GM19468 (cell line): Measurements from ENCODE around the gene HOXD4.

Experiments used
- ATAC-seq: cut with Tn5 transposase; IDR thresholded peaks from one replicate; pipeline ENCODE4 v1.9.1; 2021; ENCODE audit warnings: mild to moderate bottlenecking, moderate library complexity, moderate number of reproducible peaks; ENCODE audit not compliant: unreplicated experiment; ENCODE audit errors: extremely low read depth

HOXD4 gene

GRCh38 chr2:176112375-176113302, 38.7 kb upstream of the HOXD4 start:
- no peak for ATAC-seq

DNA sequence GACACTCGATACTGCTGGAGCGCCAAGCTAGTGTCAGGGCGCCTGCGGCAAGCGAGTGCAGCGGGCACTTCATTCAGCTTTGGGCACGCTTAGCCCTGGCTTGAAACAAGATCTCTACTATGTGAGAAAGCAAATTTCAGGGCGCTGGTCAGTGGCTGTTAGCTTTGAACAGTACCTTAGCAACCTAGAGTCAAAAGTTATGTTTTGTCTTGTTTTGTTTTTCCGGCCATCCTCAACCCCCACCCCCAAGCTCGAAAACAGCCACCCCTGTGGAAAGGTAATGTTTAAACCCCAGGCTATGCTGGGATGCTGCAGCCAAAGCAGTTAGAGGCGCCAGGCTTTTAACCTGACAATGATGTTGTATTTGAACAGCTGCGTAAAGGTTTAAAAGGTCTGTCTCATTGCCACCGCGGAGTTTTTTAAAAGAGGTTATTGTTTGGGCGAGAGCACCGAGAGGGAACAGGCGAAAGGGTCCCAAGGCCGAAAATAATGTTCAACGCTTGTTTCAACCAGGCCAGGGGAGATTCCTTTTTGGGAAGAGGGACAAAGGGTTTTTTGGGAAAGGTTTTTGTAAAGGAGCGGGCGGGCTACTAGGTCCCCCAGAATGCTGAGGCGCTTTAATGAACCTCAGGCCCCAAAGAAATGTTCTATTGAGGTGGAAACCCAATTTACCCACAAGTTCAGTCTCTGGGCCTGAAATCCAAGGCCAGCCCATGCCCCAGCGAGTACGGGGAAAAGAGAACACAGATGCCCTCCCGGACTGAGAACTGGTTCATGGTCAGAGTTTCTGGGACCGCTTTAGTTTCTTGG, 37.0 kb upstream of the HOXD4 start:
- no peak for ATAC-seq

GRCh38 chr2:176114930-176115625, 36.3 kb upstream of the HOXD4 start:
- ATAC-seq = no peak

DNA sequence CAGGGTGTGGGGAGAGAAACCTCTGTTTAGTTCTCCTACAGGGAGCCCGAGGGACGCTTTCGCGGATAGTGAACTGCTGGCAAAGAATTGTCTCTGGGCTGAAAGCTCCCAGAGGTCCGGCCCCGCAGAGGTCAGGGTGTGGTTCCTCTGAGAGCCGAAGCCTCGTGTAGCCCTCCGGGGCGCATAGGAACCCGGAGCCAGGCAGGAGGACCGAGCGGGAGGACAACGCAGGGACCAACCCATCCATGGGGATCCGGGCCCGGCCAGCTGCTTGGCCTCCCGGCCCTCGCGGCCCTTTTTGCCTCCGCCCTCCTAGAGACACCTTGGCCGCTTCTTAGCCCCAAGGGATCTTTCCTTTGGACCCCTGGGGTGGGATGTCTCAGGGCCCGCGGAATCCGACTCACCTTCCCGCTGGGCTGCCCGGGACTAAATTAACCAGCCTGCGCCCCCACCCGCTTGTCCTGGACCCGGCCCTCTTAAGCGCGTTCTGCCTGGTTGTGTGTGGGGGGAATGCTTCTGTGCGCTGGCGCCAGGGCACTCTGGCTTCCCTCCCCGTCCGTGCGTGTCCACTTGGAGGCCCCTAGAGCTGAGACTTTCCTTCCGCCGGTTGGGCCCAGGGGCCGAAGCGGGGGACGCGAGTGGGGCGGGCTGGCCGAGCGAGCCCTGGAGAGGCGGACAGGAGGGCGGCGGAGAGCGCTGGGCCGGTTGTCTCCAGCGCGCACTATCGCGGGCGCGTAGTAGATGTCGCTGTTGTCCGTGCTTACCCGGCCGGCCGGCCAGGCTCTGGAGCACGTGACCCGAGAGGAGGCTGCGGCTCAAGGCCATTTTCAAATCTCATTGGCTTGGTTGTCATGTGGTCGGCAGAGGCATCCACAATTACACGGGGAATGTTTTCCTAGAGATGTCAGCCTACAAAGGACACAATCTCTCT, 35.2 kb upstream of the HOXD4 start, which contains the start of gene HOXD10:
Gene HOXD10 (plus strand): TSS at position 896 of the 931 bp plus-strand sequence. CDS start 56 bp downstream, outside the sequence.
- ATAC-seq = no peak

DNA sequence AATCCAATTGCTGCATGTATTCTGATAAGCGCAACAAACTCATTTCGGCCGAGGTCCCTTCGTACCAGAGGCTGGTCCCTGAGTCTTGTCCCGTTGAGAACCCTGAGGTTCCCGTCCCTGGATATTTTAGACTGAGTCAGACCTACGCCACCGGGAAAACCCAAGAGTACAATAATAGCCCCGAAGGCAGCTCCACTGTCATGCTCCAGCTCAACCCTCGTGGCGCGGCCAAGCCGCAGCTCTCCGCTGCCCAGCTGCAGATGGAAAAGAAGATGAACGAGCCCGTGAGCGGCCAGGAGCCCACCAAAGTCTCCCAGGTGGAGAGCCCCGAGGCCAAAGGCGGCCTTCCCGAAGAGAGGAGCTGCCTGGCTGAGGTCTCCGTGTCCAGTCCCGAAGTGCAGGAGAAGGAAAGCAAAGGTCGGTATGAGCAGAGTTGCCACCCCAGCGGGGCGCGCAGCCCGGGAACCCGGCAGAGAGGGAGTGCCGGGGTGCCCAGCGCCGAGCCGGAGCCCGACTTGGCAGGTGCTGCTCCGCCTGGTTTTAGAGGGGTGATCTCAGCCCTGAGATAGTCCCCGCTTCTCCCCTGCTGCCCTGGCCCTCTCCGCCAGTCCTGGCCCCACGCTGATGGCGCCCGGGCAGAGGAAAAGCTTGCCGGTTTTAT, 34.1 kb upstream of the HOXD4 start:
- no peak for ATAC-seq

DNA sequence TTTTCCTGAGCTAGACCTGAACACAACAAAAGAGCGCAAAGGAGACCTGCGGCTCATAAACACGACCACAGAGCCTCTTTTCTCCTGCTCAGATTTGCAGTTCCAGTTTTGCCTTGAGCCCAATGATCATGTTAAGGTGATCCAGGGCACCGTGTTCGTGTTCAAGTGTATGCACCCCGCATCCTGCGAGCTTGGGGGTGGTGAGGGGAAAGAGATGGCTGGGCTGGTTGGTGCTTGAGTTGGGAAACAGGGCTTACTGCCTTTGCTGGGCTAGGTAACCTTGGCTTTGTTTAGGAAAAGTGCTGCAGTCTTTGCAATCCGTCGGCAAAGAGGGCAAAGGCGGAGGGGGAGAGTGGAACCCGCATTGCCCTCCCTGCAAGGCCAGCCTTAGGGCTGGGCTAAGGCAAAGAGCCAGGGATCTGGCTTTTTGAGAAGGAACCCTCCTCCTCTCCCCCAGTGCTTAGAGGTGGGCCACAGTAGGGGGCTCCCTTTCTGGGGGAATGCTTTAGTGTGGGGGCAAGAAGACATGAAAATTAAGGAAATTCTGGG, 33.5 kb upstream of the HOXD4 start:
- no peak for ATAC-seq

- no peak for ATAC-seq
These were observed 32.6 kb upstream of the HOXD4 start for GRCh38 chr2:176118601-176119339.

DNA sequence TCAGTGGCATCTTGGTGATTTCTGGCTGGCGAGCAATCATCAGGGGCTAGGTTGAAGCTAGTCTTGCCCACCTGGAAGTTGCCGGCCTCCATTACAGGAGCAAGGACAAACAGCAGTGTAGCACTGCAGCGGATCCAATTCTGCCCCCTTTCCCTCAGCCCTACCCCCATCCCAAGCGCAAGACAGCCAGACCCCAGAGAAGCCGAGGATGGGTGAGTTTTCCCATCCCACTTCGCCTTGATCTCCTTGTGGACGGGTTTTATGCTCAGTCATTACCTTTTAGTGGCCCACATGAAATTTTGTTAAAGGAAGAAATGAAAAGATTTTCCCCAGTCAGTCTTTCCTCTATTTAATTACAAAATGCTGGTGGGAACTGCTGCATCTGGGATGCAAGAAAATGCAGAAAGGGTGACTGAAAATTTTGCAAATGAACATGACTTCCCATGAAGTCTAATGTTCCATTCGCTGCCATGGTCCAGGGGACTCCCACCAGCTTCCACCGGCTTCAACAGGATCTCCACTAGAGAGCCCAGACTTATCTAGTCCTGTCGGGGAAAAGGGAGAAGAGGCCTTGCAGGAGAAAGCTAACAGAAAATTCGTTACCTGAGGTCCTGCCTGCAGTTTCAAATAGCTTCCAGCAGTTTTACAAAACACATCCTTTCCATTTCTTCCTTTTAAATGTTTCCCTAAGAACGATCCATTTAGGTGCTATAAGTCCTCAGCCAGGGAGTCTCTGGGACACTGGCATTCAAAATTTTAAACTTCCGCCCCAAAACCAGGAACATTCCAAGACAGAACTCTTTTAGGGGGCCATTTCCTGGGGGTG, 30.8 kb upstream of the HOXD4 start:
- no peak for ATAC-seq

DNA sequence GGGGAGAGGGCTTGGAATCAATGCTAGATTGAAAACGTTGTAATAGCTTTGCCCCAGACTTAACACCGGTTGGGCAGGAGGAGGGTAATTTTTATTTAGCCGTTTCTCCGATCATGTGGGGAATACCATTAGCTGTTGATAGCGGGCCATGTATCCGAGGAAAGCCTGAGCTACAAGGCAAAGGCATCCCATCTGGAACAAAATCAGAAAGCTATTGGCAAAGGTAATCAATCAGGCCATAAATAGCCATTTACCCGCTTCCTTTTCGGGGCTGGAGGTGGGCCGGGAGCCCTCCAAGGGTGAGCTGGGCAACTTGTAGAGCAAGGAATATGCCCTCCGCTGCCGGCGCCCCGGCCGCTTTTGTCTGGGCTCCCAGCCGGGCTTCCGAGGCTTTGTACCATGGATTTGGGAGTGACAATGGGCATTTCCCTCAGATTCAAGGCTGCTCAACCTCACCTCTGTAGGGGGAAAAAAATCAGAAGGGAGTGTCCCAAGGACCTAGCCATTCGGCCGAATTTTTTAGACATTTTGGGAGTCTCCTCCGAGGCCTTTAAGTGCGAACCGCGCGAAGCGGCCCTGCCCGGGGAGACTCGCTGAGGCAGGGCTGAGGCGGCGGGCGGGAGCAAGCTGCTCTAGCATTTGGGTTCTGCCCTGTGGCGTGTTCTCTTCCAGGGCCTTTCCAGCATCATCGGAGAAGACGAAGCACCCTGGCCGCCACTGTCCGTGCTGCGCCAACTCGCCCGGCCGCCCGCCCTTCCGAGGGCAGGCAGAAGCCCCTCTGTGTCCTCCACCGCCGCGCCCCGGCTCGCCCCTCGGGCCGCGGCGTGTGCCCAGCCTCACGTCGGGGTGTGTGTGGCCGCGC, 29.9 kb upstream of the HOXD4 start:
- no peak for ATAC-seq

DNA sequence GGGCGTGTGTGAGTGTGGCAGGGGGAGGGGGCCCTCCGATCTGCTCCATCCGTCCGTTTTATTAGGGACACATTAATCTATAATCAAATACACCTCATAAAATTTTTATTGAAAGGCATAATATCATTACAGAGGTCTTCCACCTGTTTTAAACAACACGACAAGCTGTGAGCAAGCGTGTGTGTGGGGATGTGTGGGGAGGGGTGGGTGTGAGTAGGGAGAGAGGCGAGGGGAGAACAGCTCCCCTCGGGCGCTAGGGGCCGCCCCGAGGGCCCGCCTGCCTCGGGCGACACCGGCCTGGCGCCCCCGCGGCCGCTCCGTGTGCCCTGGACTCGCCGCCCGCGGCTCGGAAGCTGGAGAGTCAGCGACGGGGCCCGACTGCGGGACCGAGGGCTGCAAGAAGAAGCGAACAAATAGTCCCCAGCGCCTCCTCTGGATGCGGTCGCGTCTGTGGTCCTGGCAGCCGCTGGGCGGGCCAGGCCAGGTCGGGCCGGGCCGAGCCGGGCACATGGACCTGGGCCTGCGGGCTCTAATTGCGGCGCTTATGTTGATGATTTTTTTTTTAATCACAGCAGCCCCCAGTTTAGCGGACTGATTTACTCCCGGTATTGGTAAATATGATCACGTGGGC, 29.2 kb upstream of the HOXD4 start:
- ATAC-seq = no peak

DNA sequence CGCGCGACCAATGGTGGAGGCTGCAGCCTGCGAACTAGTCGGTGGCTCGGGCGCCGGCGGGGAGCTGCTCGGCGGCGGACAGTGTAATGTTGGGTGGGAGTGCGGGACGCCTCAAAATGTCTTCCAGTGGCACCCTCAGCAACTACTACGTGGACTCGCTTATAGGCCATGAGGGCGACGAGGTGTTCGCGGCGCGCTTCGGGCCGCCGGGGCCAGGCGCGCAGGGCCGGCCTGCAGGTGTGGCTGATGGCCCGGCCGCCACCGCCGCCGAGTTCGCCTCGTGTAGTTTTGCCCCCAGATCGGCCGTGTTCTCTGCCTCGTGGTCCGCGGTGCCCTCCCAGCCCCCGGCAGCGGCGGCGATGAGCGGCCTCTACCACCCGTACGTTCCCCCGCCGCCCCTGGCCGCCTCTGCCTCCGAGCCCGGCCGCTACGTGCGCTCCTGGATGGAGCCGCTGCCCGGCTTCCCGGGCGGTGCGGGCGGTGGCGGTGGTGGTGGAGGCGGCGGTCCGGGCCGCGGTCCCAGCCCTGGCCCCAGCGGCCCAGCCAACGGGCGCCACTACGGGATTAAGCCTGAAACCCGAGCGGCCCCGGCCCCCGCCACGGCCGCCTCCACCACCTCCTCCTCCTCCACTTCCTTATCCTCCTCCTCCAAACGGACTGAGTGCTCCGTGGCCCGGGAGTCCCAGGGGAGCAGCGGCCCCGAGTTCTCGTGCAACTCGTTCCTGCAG, 28.5 kb upstream of the HOXD4 start, which contains the start of gene HOXD9:
Gene HOXD9 (plus strand): TSS at position 37 of the 728 bp plus-strand sequence. CDS start 50 bp downstream, at position 87.
- no peak for ATAC-seq

DNA sequence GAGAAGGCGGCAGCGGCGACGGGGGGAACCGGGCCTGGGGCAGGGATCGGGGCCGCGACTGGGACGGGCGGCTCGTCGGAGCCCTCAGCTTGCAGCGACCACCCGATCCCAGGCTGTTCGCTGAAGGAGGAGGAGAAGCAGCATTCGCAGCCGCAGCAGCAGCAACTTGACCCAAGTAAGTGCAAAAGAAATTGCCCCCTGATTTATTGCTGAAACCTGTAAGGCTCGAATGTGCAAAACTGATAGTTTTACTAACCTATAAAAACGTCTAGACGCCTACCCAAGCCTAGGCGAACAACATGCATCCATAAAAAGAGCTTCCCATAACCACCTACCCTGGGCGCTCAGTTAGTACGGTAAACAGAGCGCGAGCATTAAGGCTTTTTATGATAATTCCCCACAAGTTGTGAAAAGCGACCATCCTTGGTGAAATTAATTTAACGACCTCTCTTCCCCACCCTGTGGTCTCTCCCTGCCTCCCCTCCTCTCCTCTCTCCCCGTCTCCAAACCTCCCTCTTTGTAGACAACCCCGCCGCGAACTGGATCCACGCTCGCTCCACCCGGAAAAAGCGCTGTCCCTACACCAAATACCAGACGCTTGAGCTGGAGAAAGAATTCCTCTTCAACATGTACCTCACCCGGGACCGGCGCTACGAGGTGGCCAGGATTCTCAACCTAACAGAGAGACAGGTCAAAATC, 27.8 kb upstream of the HOXD4 start:
- no peak for ATAC-seq

DNA sequence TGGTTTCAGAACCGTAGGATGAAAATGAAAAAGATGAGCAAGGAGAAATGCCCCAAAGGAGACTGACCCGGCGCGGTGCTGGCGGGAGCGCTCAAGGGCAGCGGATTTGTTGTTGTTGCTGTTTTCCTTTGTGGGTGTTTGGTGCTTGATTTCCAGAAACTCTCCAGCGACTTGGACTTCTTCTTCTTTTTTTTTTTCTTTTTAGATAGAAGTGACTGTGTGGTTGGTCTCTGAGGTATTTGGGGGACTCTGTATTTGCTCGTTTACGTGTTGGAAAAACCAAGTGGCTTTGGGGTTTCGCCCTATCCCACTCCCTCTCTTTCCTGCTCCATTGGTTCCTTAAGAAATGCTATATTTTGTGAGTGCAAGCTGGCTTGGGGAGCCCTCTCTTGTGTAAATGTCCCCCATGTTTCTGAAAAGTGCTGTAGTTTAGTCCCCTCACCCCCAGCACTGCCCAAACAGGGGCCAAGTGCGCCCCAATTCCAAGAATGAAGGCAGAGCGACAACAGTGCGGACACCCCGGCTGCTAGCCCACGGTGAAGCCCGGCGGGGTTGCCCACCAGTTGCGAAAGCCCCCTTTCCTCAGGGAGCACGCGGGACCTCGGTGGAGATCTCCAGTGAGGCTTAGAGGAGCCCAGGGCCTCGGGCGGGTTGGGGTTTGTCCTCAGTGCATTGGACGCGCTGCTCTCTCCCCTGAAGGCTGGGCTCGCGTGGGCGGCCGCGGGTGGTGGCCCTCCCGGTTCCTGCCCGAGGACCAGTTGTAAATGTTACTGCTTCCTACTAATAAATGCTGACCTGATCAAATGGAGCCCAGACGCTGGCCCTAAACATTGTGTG, 27.0 kb upstream of the HOXD4 start:
- ATAC-seq = no peak
